H9 (cell line): Measurements from ENCODE around the gene TMEM213. TPM values are rescaled to one million over a fixed set of nuclear protein-coding genes. Genes with fewer than 3 reads are reported as not detected.

Source experiments
- DNase-seq: peaks from one replicate; pipeline ENCODE4 v3.0.0-alpha.2; 2017
- H2AFZ ChIP-seq: one replicate; pipeline ENCODE4 v1.6.1; 2013; ENCODE audit warnings: mild to moderate bottlenecking, low read length, control low read depth, moderate library complexity
- H2AK5ac ChIP-seq: 2 replicates; pipeline ENCODE4 v1.6.1; 2013; ENCODE audit warnings: low read length, control low read depth, mixed read lengths; ENCODE audit not compliant: insufficient read length
- H2BK120ac ChIP-seq: one replicate; pipeline ENCODE4 v1.6.1; 2013; ENCODE audit warnings: low read depth, mild to moderate bottlenecking, low read length, control low read depth, inconsistent platforms; ENCODE audit not compliant: poor library complexity, severe bottlenecking
- H2BK12ac ChIP-seq: 2 replicates; pipeline ENCODE4 v1.6.1; 2013; ENCODE audit warnings: low read length, control low read depth, mixed read lengths, low read depth; ENCODE audit not compliant: insufficient read length
- H2BK15ac ChIP-seq: 2 replicates; pipeline ENCODE4 v1.6.1; 2013; ENCODE audit warnings: low read depth, low read length, control low read depth
- H2BK20ac ChIP-seq: one replicate; pipeline ENCODE4 v1.6.1; 2013; ENCODE audit warnings: low read depth, mild to moderate bottlenecking, low read length, control low read depth, inconsistent platforms; ENCODE audit not compliant: poor library complexity, severe bottlenecking
- H2BK5ac ChIP-seq: 2 replicates; pipeline ENCODE4 v1.6.1; 2013; ENCODE audit warnings: low read length, control low read depth, mixed read lengths; ENCODE audit not compliant: insufficient read length
- H3K14ac ChIP-seq: 2 replicates; pipeline ENCODE4 v1.6.1; 2013; ENCODE audit warnings: low read length, control low read depth; ENCODE audit not compliant: insufficient read depth
- H3K18ac ChIP-seq: 2 replicates; pipeline ENCODE4 v1.6.1; 2013; ENCODE audit warnings: low read depth, mild to moderate bottlenecking, mixed read lengths, low read length, control low read depth; ENCODE audit not compliant: insufficient read length
- H3K23ac ChIP-seq: 2 replicates; pipeline ENCODE4 v1.6.1; 2013; ENCODE audit warnings: low read length, control low read depth, mixed read lengths, low read depth; ENCODE audit not compliant: insufficient read length
- H3K23me2 ChIP-seq: 2 replicates; pipeline ENCODE4 v1.6.1; 2013; ENCODE audit warnings: low read depth, mild to moderate bottlenecking, mixed read lengths, low read length, control low read depth; ENCODE audit not compliant: insufficient read length, poor library complexity, severe bottlenecking
- H3K27ac ChIP-seq: 2 replicates; pipeline ENCODE4 v1.5.1; 2013; ENCODE audit warnings: low read length, control low read depth, mixed read lengths, low read depth; ENCODE audit not compliant: insufficient read length
- H3K27me3 ChIP-seq: 2 replicates; pipeline ENCODE4 v1.6.1; 2013; ENCODE audit warnings: low read length, control low read depth, inconsistent platforms; ENCODE audit not compliant: insufficient read depth
- H3K4ac ChIP-seq: 2 replicates; pipeline ENCODE4 v1.6.1; 2013; ENCODE audit warnings: low read depth, mild to moderate bottlenecking, control low read depth, inconsistent platforms, low read length, moderate library complexity
- H3K4me1 ChIP-seq: 2 replicates; pipeline ENCODE4 v1.6.1; 2013; ENCODE audit warnings: low read length, control low read depth, inconsistent platforms; ENCODE audit not compliant: insufficient read depth
- H3K4me2 ChIP-seq: 2 replicates; pipeline ENCODE4 v1.6.1; 2013; ENCODE audit warnings: low read length, control low read depth, mixed read lengths; ENCODE audit not compliant: insufficient read length, insufficient read depth
- H3K56ac ChIP-seq: 2 replicates; pipeline ENCODE4 v1.6.1; 2013; ENCODE audit warnings: low read depth, mild to moderate bottlenecking, mixed read lengths, low read length, control low read depth; ENCODE audit not compliant: insufficient read length
- H3K79me1 ChIP-seq: 2 replicates; pipeline ENCODE4 v1.6.1; 2013; ENCODE audit warnings: low read depth, mild to moderate bottlenecking, moderate library complexity, low read length, control low read depth, inconsistent platforms; ENCODE audit not compliant: insufficient read depth, poor library complexity, severe bottlenecking
- H3K79me2 ChIP-seq: 2 replicates; pipeline ENCODE4 v1.6.1; 2013; ENCODE audit warnings: low read length, control low read depth, inconsistent platforms; ENCODE audit not compliant: insufficient read depth
- H3K9ac ChIP-seq: 2 replicates; pipeline ENCODE4 v1.6.1; 2013; ENCODE audit warnings: low read length, control low read depth, mixed read lengths; ENCODE audit not compliant: insufficient read length; ENCODE audit errors: extremely low read depth
- H3K9me3 ChIP-seq: one replicate; pipeline ENCODE4 v1.6.1; 2013; ENCODE audit warnings: low read depth, low read length, inconsistent platforms; ENCODE audit not compliant: control insufficient read depth
- H3T11ph ChIP-seq: one replicate; pipeline ENCODE4 v1.6.1; 2013; ENCODE audit warnings: mild to moderate bottlenecking, low read length, control low read depth, inconsistent platforms
- H4K20me1 ChIP-seq: one replicate; pipeline ENCODE4 v1.6.1; 2013; ENCODE audit not compliant: control insufficient read depth, insufficient read length, insufficient read depth
- H4K5ac ChIP-seq: 2 replicates; pipeline ENCODE4 v1.6.1; 2013; ENCODE audit warnings: low read depth, mild to moderate bottlenecking, mixed read lengths, low read length, control low read depth; ENCODE audit not compliant: insufficient read length
- H4K8ac ChIP-seq: replicated peaks from 2 replicates; pipeline ENCODE4 v1.6.1; 2013; ENCODE audit warnings: low read length, control low read depth, mixed read lengths, low read depth; ENCODE audit not compliant: insufficient read length
- H4K91ac ChIP-seq: 2 replicates; pipeline ENCODE4 v1.6.1; 2013; ENCODE audit warnings: low read depth, mild to moderate bottlenecking, moderate library complexity, mixed read lengths, low read length, control low read depth; ENCODE audit not compliant: insufficient read length
- H3K27ac Mint-ChIP-seq, 3 experiments: 2 replicates in 2 of 3; 3 replicates in 1 of 3; pipeline ENCODE4 v1.8.0; 2020 to 2021; ENCODE audit warnings: mixed read lengths in 3 of 3, mild to moderate bottlenecking in 1 of 3, moderate library complexity in 1 of 3
- H3K27me3 Mint-ChIP-seq: 2 replicates; pipeline ENCODE4 v1.8.0; 2021; ENCODE audit warnings: low read depth, mild to moderate bottlenecking, moderate library complexity, mixed read lengths
- H3K36me3 Mint-ChIP-seq, 3 experiments: 2 replicates in 2 of 3; 3 replicates in 1 of 3; pipeline ENCODE4 v1.8.0; 2020 to 2021; ENCODE audit warnings: low read depth in 3 of 3, mixed read lengths in 3 of 3; ENCODE audit not compliant: insufficient read depth in 1 of 3
- H3K4me1 Mint-ChIP-seq, 2 experiments: 2 replicates each; pipeline ENCODE4 v1.8.0; 2020; ENCODE audit warnings: mixed read lengths in 2 of 2
- H3K4me3 Mint-ChIP-seq, 2 experiments: 2 replicates in 1 of 2; 3 replicates in 1 of 2; pipeline ENCODE4 v1.8.0; 2020 to 2021; ENCODE audit warnings: mild to moderate bottlenecking in 2 of 2, mixed read lengths in 2 of 2, moderate library complexity in 1 of 2
- H3K9me3 Mint-ChIP-seq, 2 experiments: 2 replicates in 1 of 2; 3 replicates in 1 of 2; pipeline ENCODE4 v1.8.0; 2020; ENCODE audit warnings: mild to moderate bottlenecking in 2 of 2, mixed read lengths in 2 of 2, moderate library complexity in 1 of 2
- WGBS: extraction: QIAGEN DNeasy Blood & Tissue Kit; methylation state at CpG from one replicate; pipeline ENCODE4 v1.1.7; 2013; ENCODE audit warnings: missing lambda C conversion rate, low lambda C conversion rate, mixed read lengths; ENCODE audit not compliant: insufficient read length; ENCODE audit errors: extremely low coverage; 5-methylcytosine and 5-hydroxymethylcytosine counted together
- total RNA-seq: library from RNA; stranded (reverse); gene quantifications from 2 replicates; pipeline ENCODE4 v1.2.1, GENCODE V29; 2021
- TF ChIP-seq, protein P1 (sequence below): fragments of 200-600 bp; sonication (generic); conservative IDR thresholded peaks from 3 replicates; pipeline ENCODE4 v1.8.0; 2021; ENCODE audit warnings: antibody characterized with exemption, mild to moderate bottlenecking

Gene TMEM213
- total RNA-seq, 1 experiment from 2014 or later: 0.22 TPM

DNA sequence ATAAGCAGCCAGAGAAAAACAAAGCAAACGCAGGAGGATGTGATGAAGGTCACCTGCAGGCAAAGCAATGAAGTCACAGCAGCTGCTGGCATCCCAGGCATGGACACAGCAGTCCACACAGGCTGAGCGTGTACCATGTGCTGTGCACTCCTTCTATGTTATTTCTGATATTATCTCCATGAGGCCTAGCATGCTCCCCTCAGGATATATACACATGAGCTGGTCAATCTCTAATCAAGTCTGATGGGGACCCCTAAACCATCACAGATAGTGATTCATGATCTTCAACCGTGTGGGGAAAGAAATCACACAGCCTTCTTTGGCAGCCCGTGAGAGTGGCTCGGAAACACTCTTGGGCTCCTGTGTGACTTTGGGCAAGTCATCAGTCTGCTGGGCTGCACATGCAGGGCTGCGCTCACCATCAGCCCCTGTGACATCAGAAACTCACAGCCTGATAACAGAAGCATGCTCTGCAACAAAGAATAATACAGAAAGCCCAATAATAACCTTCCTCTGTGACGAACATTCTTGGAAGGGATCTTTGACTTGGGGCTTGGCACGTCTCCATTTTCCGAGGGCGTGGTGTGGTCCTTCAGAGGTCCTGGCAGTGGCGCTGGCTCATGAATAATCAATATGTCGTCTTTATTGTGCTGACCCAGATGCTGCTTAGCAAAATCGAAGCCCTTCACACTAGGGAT is 83.2 kb downstream of the TMEM213 start:
- no peak overlapping the region for H3T11ph ChIP-seq
- H3K18ac ChIP-seq: no peak overlapping the region
- no peak overlapping the region for H2BK120ac ChIP-seq
- no peaks in the 10 kb centered on the region for H3K9me3 ChIP-seq
- no peak overlapping the region for H3K14ac ChIP-seq
- no peak for DNase-seq
- no peaks in the 10 kb centered on the region for H3K23me2 ChIP-seq
- H3K4ac ChIP-seq: no peak overlapping the region
- no peak overlapping the region for H3K9ac ChIP-seq
- H4K91ac ChIP-seq: no peak overlapping the region
- no peak overlapping the region for H3K27ac ChIP-seq
- no peak overlapping the region for H2BK20ac ChIP-seq
- H3K36me3 Mint-ChIP-seq: peaks cover 14 to 28% (median 26%) of the 10 kb centered on the region in 3 experiments; a peak in 6 of 7 replicates
- no peaks in the 10 kb centered on the region for H3K79me1 ChIP-seq
- H4K5ac ChIP-seq: no peak overlapping the region
- no peak overlapping the region for H2BK12ac ChIP-seq
- no peak overlapping the region for H2BK5ac ChIP-seq
- TF ChIP-seq, protein P1, sequence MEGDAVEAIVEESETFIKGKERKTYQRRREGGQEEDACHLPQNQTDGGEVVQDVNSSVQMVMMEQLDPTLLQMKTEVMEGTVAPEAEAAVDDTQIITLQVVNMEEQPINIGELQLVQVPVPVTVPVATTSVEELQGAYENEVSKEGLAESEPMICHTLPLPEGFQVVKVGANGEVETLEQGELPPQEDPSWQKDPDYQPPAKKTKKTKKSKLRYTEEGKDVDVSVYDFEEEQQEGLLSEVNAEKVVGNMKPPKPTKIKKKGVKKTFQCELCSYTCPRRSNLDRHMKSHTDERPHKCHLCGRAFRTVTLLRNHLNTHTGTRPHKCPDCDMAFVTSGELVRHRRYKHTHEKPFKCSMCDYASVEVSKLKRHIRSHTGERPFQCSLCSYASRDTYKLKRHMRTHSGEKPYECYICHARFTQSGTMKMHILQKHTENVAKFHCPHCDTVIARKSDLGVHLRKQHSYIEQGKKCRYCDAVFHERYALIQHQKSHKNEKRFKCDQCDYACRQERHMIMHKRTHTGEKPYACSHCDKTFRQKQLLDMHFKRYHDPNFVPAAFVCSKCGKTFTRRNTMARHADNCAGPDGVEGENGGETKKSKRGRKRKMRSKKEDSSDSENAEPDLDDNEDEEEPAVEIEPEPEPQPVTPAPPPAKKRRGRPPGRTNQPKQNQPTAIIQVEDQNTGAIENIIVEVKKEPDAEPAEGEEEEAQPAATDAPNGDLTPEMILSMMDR: no peak
- H4K8ac ChIP-seq: no peak overlapping the region
- no peaks in the 10 kb centered on the region for H3K27me3 ChIP-seq
- H3K4me3 Mint-ChIP-seq: no peak overlapping the region
- no peak overlapping the region for H3K4me2 ChIP-seq
- no CpG with 5 or more reads among the region's 13 CpGs for WGBS
- no peak overlapping the region for H2BK15ac ChIP-seq
- no peaks in the 10 kb centered on the region for H3K27me3 Mint-ChIP-seq
- H4K20me1 ChIP-seq: no peaks in the 10 kb centered on the region
- no peak overlapping the region for H3K56ac ChIP-seq
- H3K4me1 ChIP-seq: no peaks in the 10 kb centered on the region
- H3K9me3 Mint-ChIP-seq: no peaks in the 10 kb centered on the region
- no peaks in the 10 kb centered on the region for H3K79me2 ChIP-seq
- H3K23ac ChIP-seq: no peak overlapping the region
- H2AK5ac ChIP-seq: no peak overlapping the region
- H2AFZ ChIP-seq: no peak overlapping the region
- H3K27ac Mint-ChIP-seq: peak overlapping the region in 2 of 3 experiments; percentile 61 to 79; a peak in 2 of 7 replicates
- peaks cover 3% of the 10 kb centered on the region in 2 experiments; a peak in 3 of 4 replicates for H3K4me1 Mint-ChIP-seq
